Measurements from ENCODE around the gene NBPF4.
A peak's percentile ranks its signal among the peaks of the same experiment; 100 is the strongest.
"Not testable (repeated sequence)": the region's sequence is repeated elsewhere in the genome, so short reads cannot be mapped to it uniquely, and the experiment has no call there.

NBPF4 gene

GRCh38 chr1:108211014-108211413 lies 32.9 kb downstream of the NBPF4 start:
- DNase-seq = no peak

GRCh38 chr1:108209456-108210108 lies 34.3 kb downstream of the NBPF4 start:
- no peak for DNase-seq

GRCh38 chr1:108208724-108209446 lies 35.0 kb downstream of the NBPF4 start:
- no peak for DNase-seq

GRCh38 chr1:108203582-108203981 lies 40.3 kb downstream of the NBPF4 start:
- DNase-seq = not testable (repeated sequence)

GRCh38 chr1:108201687-108202086 lies 42.2 kb downstream of the NBPF4 start:
- DNase-seq = no peak

- peak; percentile 39 to 56 for DNase-seq
These were observed 43.2 kb downstream of the NBPF4 start for GRCh38 chr1:108200687-108201051.

GRCh38 chr1:108199781-108200686 lies 43.8 kb downstream of the NBPF4 start, which contains the start of gene SLC25A24:
Gene SLC25A24 (minus strand): TSS chr1:108200343. CDS start chr1:108200138, 205 bp downstream.
- DNase-seq = peak; percentile 52 to 62

- no peak for DNase-seq
These were observed 44.6 kb downstream of the NBPF4 start for GRCh38 chr1:108199201-108199691.

- no peak for DNase-seq
These were observed 49.8 kb downstream of the NBPF4 start for GRCh38 chr1:108194051-108194450.

GRCh38 chr1:108193333-108193732 lies 50.5 kb downstream of the NBPF4 start:
- DNase-seq = no peak

- DNase-seq = no peak
These were observed 51.3 kb downstream of the NBPF4 start for GRCh38 chr1:108192581-108192980.

GRCh38 chr1:108190686-108191416 lies 53.0 kb downstream of the NBPF4 start:
- no peak for DNase-seq

- DNase-seq = no peak
These were observed 53.8 kb downstream of the NBPF4 start for GRCh38 chr1:108190001-108190634.

- DNase-seq = no peak
These were observed 55.1 kb downstream of the NBPF4 start for GRCh38 chr1:108188801-108189200.

GRCh38 chr1:108182959-108183700 lies 60.7 kb downstream of the NBPF4 start:
- DNase-seq = no peak

- no peak for DNase-seq
These were observed 64.9 kb downstream of the NBPF4 start for GRCh38 chr1:108179018-108179417.
